GM21529 (cell line): ENCODE measurements around the gene NDN.

Experiments used
- ATAC-seq: cut with Tn5 transposase; IDR thresholded peaks from one replicate; pipeline ENCODE4 v1.9.1; 2021; ENCODE audit not compliant: unreplicated experiment

NDN gene

GRCh38 chr15:23644829-23645228, 42.3 kb downstream of the NDN start:
- ATAC-seq, result no peak

GRCh38 chr15:23642413-23643044, 44.6 kb downstream of the NDN start:
- ATAC-seq, result no peak
